Measurements from ENCODE around the gene KDM4D. TPM values are rescaled to one million over a fixed set of nuclear protein-coding genes. Genes with fewer than 3 reads are reported as not detected.

Gene KDM4D
- total RNA-seq, 2 donors from 2014 or later = 0.78 TPM; not detected in 1

DNA sequence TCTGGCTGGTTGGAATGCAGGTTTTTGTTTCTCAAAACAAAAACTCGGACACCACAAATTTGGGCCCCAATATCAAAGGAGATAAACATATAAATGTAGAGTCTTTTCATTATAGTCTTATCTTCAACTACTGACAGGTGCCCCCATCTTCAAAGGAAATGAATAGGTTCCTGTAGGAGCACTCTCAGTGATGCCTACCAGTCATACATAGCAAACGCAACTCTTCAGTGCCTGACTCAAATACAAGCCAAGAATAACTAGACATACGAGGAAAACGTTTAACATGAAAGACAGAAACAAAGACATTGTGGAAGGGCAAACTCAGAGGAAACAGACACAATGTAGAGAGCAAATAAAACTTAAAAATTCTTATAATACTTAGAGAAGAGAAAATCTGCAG is 13.9 kb downstream of the KDM4D start:
- TF ChIP-seq POLR2A (IDR thresholded peaks at IDR 0.05) = no peak
- TF ChIP-seq, protein P1, sequence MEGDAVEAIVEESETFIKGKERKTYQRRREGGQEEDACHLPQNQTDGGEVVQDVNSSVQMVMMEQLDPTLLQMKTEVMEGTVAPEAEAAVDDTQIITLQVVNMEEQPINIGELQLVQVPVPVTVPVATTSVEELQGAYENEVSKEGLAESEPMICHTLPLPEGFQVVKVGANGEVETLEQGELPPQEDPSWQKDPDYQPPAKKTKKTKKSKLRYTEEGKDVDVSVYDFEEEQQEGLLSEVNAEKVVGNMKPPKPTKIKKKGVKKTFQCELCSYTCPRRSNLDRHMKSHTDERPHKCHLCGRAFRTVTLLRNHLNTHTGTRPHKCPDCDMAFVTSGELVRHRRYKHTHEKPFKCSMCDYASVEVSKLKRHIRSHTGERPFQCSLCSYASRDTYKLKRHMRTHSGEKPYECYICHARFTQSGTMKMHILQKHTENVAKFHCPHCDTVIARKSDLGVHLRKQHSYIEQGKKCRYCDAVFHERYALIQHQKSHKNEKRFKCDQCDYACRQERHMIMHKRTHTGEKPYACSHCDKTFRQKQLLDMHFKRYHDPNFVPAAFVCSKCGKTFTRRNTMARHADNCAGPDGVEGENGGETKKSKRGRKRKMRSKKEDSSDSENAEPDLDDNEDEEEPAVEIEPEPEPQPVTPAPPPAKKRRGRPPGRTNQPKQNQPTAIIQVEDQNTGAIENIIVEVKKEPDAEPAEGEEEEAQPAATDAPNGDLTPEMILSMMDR (IDR thresholded peaks at IDR 0.05) = no peak
- intact Hi-C loops (cut with DNase I) = no loop called here
- no peak overlapping the region for H3K27ac ChIP-seq
- 60 to 65% methylated on average over 4 of the region's 4 CpGs for WGBS, 2 donors
- ATAC-seq (no peak), DNase-seq (no peak)
- H3K9me3 ChIP-seq = no peaks in the 10 kb centered on the region
- no peaks in the 10 kb centered on the region for H3K27me3 ChIP-seq
- no peaks in the 10 kb centered on the region for H3K4me1 ChIP-seq
- no peaks in the 10 kb centered on the region for H3K36me3 ChIP-seq (replicated peaks in 1 of 2; ENCODE audit: insufficient read depth in 1 of 2, low read depth in 2 of 2)
- no peak overlapping the region for H3K4me3 ChIP-seq

GRCh38 chr11:94988748-94989147 is 15.2 kb downstream of the KDM4D start:
- no peak for ATAC-seq
- Histone ChIP-seq H3K36me3 (replicated peaks in 1 of 2; ENCODE audit: insufficient read depth in 1 of 2, low read depth in 2 of 2) (no peaks in the 10 kb centered on the region), H3K27ac (no peak overlapping the region), H3K9me3 (no peaks in the 10 kb centered on the region), H3K27me3 (no peaks in the 10 kb centered on the region), H3K4me1 (no peaks in the 10 kb centered on the region), H3K4me3 (no peak overlapping the region)
- 61 to 74% methylated on average over 1 of the region's 1 CpG for WGBS, 2 donors
- intact Hi-C loops (cut with DNase I) = no loop called here
- no peak for DNase-seq
- no peak for TF ChIP-seq POLR2A (IDR thresholded peaks at IDR 0.05)
- TF ChIP-seq, protein P1 (IDR thresholded peaks at IDR 0.05) = no peak

DNA sequence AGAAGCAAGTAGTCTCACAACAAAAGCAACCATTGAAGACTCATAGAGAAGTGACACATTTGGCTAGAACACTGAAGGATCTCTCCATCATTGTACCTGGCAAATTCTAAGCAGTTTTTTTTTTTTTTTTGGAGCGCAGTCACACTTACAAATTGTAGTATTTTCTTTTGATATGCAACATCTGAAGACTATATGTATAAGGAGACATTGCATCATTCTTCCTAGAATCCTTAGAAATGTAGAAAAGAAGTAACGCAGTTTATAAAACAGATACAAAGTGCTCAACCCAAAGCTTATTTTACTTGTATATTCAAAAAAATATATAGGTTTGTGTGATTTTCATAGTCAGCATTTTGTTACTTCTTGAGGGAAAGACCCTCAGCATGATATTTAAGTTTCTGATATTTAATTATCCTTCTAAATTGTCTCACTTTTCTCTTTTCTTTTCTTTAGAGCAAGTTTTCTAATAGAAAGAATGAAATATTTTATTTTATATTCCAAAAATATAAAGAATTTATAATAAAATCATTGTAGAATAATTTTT is 20.0 kb downstream of the KDM4D start:
- 85 to 94% methylated on average over 2 of the region's 2 CpGs for WGBS, 2 donors
- intact Hi-C loops (cut with DNase I) = no loop called here
- Histone ChIP-seq H3K36me3 (replicated peaks in 1 of 2; ENCODE audit: insufficient read depth in 1 of 2, low read depth in 2 of 2) (no peaks in the 10 kb centered on the region), H3K27me3 (no peaks in the 10 kb centered on the region), H3K4me1 (no peaks in the 10 kb centered on the region), H3K9me3 (no peaks in the 10 kb centered on the region), H3K4me3 (no peak overlapping the region), H3K27ac (no peak overlapping the region)
- no peak for TF ChIP-seq POLR2A (IDR thresholded peaks at IDR 0.05)
- TF ChIP-seq, protein P1 (IDR thresholded peaks at IDR 0.05) = no peak
- ATAC-seq (no peak), DNase-seq (no peak)

DNA sequence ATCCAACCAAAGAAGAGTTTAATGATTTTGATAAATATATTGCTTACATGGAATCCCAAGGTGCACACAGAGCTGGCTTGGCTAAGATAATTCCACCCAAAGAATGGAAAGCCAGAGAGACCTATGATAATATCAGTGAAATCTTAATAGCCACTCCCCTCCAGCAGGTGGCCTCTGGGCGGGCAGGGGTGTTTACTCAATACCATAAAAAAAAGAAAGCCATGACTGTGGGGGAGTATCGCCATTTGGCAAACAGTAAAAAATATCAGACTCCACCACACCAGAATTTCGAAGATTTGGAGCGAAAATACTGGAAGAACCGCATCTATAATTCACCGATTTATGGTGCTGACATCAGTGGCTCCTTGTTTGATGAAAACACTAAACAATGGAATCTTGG is 23.9 kb downstream of the KDM4D start:
- Histone ChIP-seq H3K27ac (no peak overlapping the region), H3K4me1 (no peaks in the 10 kb centered on the region), H3K9me3 (no peaks in the 10 kb centered on the region), H3K27me3 (no peaks in the 10 kb centered on the region), H3K36me3 (replicated peaks in 1 of 2; ENCODE audit: insufficient read depth in 1 of 2, low read depth in 2 of 2) (no peaks in the 10 kb centered on the region), H3K4me3 (no peak overlapping the region)
- WGBS, 2 donors = 82 to 83% methylated on average over 6 of the region's 6 CpGs
- TF ChIP-seq, protein P1 (IDR thresholded peaks at IDR 0.05) = no peak
- no peak for TF ChIP-seq POLR2A (IDR thresholded peaks at IDR 0.05)
- ATAC-seq (no peak), DNase-seq (no peak)
- intact Hi-C loops (cut with DNase I) = no loop called here

- no peaks in the 10 kb centered on the region for H3K4me1 ChIP-seq
- intact Hi-C loops (cut with DNase I) = no loop called here
- no peak overlapping the region for H3K4me3 ChIP-seq
- ATAC-seq (no peak), DNase-seq (no peak)
- no peaks in the 10 kb centered on the region for H3K27me3 ChIP-seq
- 94 to 100% methylated on average over 6 to 12 of the region's 13 CpGs for WGBS, 2 donors
- H3K27ac ChIP-seq = no peak overlapping the region
- TF ChIP-seq POLR2A (IDR thresholded peaks at IDR 0.05) = no peak
- TF ChIP-seq, protein P1 (IDR thresholded peaks at IDR 0.05) = no peak
- H3K9me3 ChIP-seq = no peaks in the 10 kb centered on the region
- H3K36me3 ChIP-seq (replicated peaks in 1 of 2; ENCODE audit: insufficient read depth in 1 of 2, low read depth in 2 of 2) = no peaks in the 10 kb centered on the region
These were observed 24.8 kb downstream of the KDM4D start for GRCh38 chr11:94998285-94998684.

Measured in body of pancreas (tissue), 4 donors.